ENCODE data around the gene STK32C.
"Not testable (repeated sequence)": the region's sequence is repeated elsewhere in the genome, so short reads cannot be mapped to it uniquely, and the experiment has no call there.

The STK32C gene

GRCh38 chr10:132227851-132228390 lies 79.8 kb downstream of the STK32C start:
- no peak for DNase-seq

- DNase-seq: no peak
Measured at GRCh38 chr10:132226586-132227405, 81.0 kb downstream of the STK32C start.

GRCh38 chr10:132225849-132226205 lies 81.9 kb downstream of the STK32C start:
- DNase-seq: no peak

- DNase-seq: no peak
Measured at GRCh38 chr10:132225073-132225848, 82.5 kb downstream of the STK32C start.

- no peak for DNase-seq
Measured at GRCh38 chr10:132224343-132225072, 83.2 kb downstream of the STK32C start.

GRCh38 chr10:132223611-132224342 lies 84.0 kb downstream of the STK32C start:
- no peak for DNase-seq

- peak; percentile 9 for DNase-seq
Measured at GRCh38 chr10:132223156-132223590, 84.6 kb downstream of the STK32C start.

- no peak for DNase-seq
Measured at GRCh38 chr10:132222726-132223125, 85.0 kb downstream of the STK32C start.

GRCh38 chr10:132220996-132221395 lies 86.8 kb downstream of the STK32C start:
- not testable (repeated sequence) for DNase-seq

GRCh38 chr10:132220061-132220460 lies 87.7 kb downstream of the STK32C start:
- DNase-seq: no peak

- DNase-seq: no peak
Measured at GRCh38 chr10:132219486-132219885, 88.3 kb downstream of the STK32C start.

GRCh38 chr10:132216441-132216840 lies 91.3 kb downstream of the STK32C start:
- not testable (repeated sequence) for DNase-seq

- DNase-seq: no peak
Measured at GRCh38 chr10:132213917-132214316, 93.8 kb downstream of the STK32C start.

GRCh38 chr10:132212816-132213215 lies 94.9 kb downstream of the STK32C start:
- no peak for DNase-seq

- no peak for DNase-seq
Measured at GRCh38 chr10:132211246-132211645, 96.5 kb downstream of the STK32C start.

GRCh38 chr10:132210766-132211165 lies 97.0 kb downstream of the STK32C start:
- no peak for DNase-seq

- DNase-seq: no peak
Measured at GRCh38 chr10:132209978-132210530, 97.7 kb downstream of the STK32C start.

GRCh38 chr10:132209130-132209529 lies 98.6 kb downstream of the STK32C start:
- no peak for DNase-seq

GRCh38 chr10:132208462-132209050 lies 99.2 kb downstream of the STK32C start:
- DNase-seq: no peak

- DNase-seq: no peak
Measured at GRCh38 chr10:132207536-132208461, 100.0 kb downstream of the STK32C start.
